ENCODE measurements around the gene EPHB6. TPM values are rescaled to one million over a fixed set of nuclear protein-coding genes. Genes with fewer than 3 reads are reported as not detected.
A peak's percentile ranks its signal among the peaks of the same experiment; 100 is the strongest.

Gene EPHB6
- total RNA-seq, 2 experiments from 2014 or later = 28.6 to 29.1 TPM

GRCh38 chr7:142813226-142813625, 41.6 kb upstream of the EPHB6 start:
- Mint-ChIP-seq H3K9me3 (no peaks in the 10 kb centered on the region), H3K27me3 (peaks cover 3% of the 10 kb centered on the region), H3K36me3 (ENCODE audit: low read depth) (no peaks in the 10 kb centered on the region), H3K27ac (peak overlapping the region; percentile 88), H3K4me3 (peak overlapping the region; percentile 65), H3K4me1 (peaks cover 69% of the 10 kb centered on the region)
- ChIA-PET CTCF (interaction anchor here (0.6 to 12.5 kb wide), 11 partner anchors 8 to 493 kb away, joined by 3 to 176 read pairs (median 4); no protein-coding TSS in a partner anchor), POLR2A (interaction anchor here (1.0 to 7.6 kb wide), 3 partner anchors 15 to 25 kb away, joined by 3 to 103 read pairs (median 6); no protein-coding TSS in a partner anchor)
- DNase-seq = no peak

GRCh38 chr7:142813699-142814098, 41.2 kb upstream of the EPHB6 start:
- CTCF ChIA-PET = interaction anchor here (0.8 to 12.5 kb wide), 10 partner anchors 8 to 494 kb away, joined by 3 to 176 read pairs (median 4); no protein-coding TSS in a partner anchor
- Mint-ChIP-seq H3K36me3 (ENCODE audit: low read depth) (peaks cover 2% of the 10 kb centered on the region), H3K4me1 (peaks cover 69% of the 10 kb centered on the region), H3K27me3 (peaks cover 3% of the 10 kb centered on the region), H3K4me3 (peak overlapping the region; percentile 65), H3K9me3 (no peaks in the 10 kb centered on the region), H3K27ac (peak overlapping the region; percentile 88)
- POLR2A ChIA-PET = interaction anchor here (7.6 kb wide), 1 partner anchor 25 kb away, joined by 103 read pairs; no protein-coding TSS in a partner anchor
- no peak for DNase-seq

GRCh38 chr7:142814451-142814850, 40.4 kb upstream of the EPHB6 start:
- H3K4me3 Mint-ChIP-seq = no peak overlapping the region
- H3K4me1 Mint-ChIP-seq = peaks cover 70% of the 10 kb centered on the region
- no peak for DNase-seq
- H3K27ac Mint-ChIP-seq = peak overlapping the region; percentile 16
- H3K27me3 Mint-ChIP-seq = peaks cover 6% of the 10 kb centered on the region
- peaks cover 2% of the 10 kb centered on the region for H3K36me3 Mint-ChIP-seq (ENCODE audit: low read depth)
- CTCF ChIA-PET = interaction anchor here (1.4 to 12.5 kb wide), 4 partner anchors 16 to 494 kb away, joined by 5 to 176 read pairs (median 54); no protein-coding TSS in a partner anchor
- no peaks in the 10 kb centered on the region for H3K9me3 Mint-ChIP-seq
- POLR2A ChIA-PET = no interaction called here

- CTCF ChIA-PET = interaction anchor here (12.5 kb wide), 1 partner anchor 27 kb away, joined by 176 read pairs; no protein-coding TSS in a partner anchor
- no peak for DNase-seq
- Mint-ChIP-seq H3K27ac (peak overlapping the region; percentile 67), H3K27me3 (peaks cover 6% of the 10 kb centered on the region), H3K9me3 (no peaks in the 10 kb centered on the region), H3K36me3 (ENCODE audit: low read depth) (peaks cover 2% of the 10 kb centered on the region), H3K4me3 (no peak overlapping the region), H3K4me1 (peaks cover 63% of the 10 kb centered on the region)
- POLR2A ChIA-PET = no interaction called here
Observed at GRCh38 chr7:142815134-142815533, 39.7 kb upstream of the EPHB6 start.

- Mint-ChIP-seq H3K27me3 (peaks cover 26% of the 10 kb centered on the region), H3K9me3 (peaks cover 7% of the 10 kb centered on the region), H3K4me1 (peaks cover 40% of the 10 kb centered on the region), H3K4me3 (no peak overlapping the region), H3K36me3 (ENCODE audit: low read depth) (peaks cover 2% of the 10 kb centered on the region), H3K27ac (no peak overlapping the region)
- no peak for DNase-seq
- ChIA-PET CTCF (interaction anchor here (1.4 to 2.5 kb wide), 4 partner anchors 9 to 49 kb away, joined by 3 to 9 read pairs (median 4); no protein-coding TSS in a partner anchor), POLR2A (no interaction called here)
Observed at GRCh38 chr7:142817506-142817905, 37.4 kb upstream of the EPHB6 start.

- CTCF ChIA-PET = interaction anchor here (1.0 to 2.5 kb wide), 2 partner anchors 11 to 19 kb away, joined by 4 to 9 read pairs; no protein-coding TSS in a partner anchor
- peaks cover 4% of the 10 kb centered on the region for H3K36me3 Mint-ChIP-seq (ENCODE audit: low read depth)
Observed at GRCh38 chr7:142819530-142819929, 35.3 kb upstream of the EPHB6 start.

GRCh38 chr7:142822714-142823113, 32.2 kb upstream of the EPHB6 start:
- Mint-ChIP-seq H3K9me3 (peaks cover 17% of the 10 kb centered on the region), H3K4me3 (no peak overlapping the region), H3K27me3 (peaks cover 37% of the 10 kb centered on the region), H3K36me3 (ENCODE audit: low read depth) (peaks cover 8% of the 10 kb centered on the region), H3K4me1 (peaks cover 14% of the 10 kb centered on the region), H3K27ac (no peak overlapping the region)
- ChIA-PET POLR2A (no interaction called here), CTCF (interaction anchor here (1.7 kb wide), 1 partner anchor 11 kb away, joined by 9 read pairs; no protein-coding TSS in a partner anchor)
- no peak for DNase-seq

More at GRCh38 chr7:142819530-142819929, 35.3 kb upstream of the EPHB6 start:
- peaks cover 21% of the 10 kb centered on the region for H3K4me1 Mint-ChIP-seq
- H3K4me3 Mint-ChIP-seq = no peak overlapping the region
- peaks cover 11% of the 10 kb centered on the region for H3K9me3 Mint-ChIP-seq
- H3K27ac Mint-ChIP-seq = no peak overlapping the region
- DNase-seq = no peak
- peaks cover 35% of the 10 kb centered on the region for H3K27me3 Mint-ChIP-seq
- POLR2A ChIA-PET = no interaction called here

GRCh38 chr7:142827951-142828500, 26.9 kb upstream of the EPHB6 start:
- Mint-ChIP-seq H3K27me3 (peaks cover 21% of the 10 kb centered on the region), H3K27ac (no peak overlapping the region), H3K9me3 (peaks cover 10% of the 10 kb centered on the region), H3K4me3 (no peak overlapping the region), H3K4me1 (no peaks in the 10 kb centered on the region), H3K36me3 (ENCODE audit: low read depth) (peaks cover 6% of the 10 kb centered on the region)
- POLR2A ChIA-PET = no interaction called here
- DNase-seq = no peak
- CTCF ChIA-PET = interaction anchor here (0.6 to 1.7 kb wide), 3 partner anchors 14 to 27 kb away, joined by 3 to 7 read pairs (median 4); no protein-coding TSS in a partner anchor

GRCh38 chr7:142832417-142832816, 22.5 kb upstream of the EPHB6 start:
- ChIA-PET POLR2A (no interaction called here), CTCF (interaction anchor here (0.7 to 1.1 kb wide), 2 partner anchors 14 to 481 kb away, joined by 3 to 4 read pairs; no protein-coding TSS in a partner anchor)
- H3K27ac Mint-ChIP-seq = no peak overlapping the region
- no peaks in the 10 kb centered on the region for H3K36me3 Mint-ChIP-seq (ENCODE audit: low read depth)
- DNase-seq = no peak
- peaks cover 16% of the 10 kb centered on the region for H3K4me1 Mint-ChIP-seq
- H3K4me3 Mint-ChIP-seq = no peak overlapping the region
- H3K9me3 Mint-ChIP-seq = no peaks in the 10 kb centered on the region
- H3K27me3 Mint-ChIP-seq = peaks cover 8% of the 10 kb centered on the region

GRCh38 chr7:142833174-142834048, 21.5 kb upstream of the EPHB6 start:
- Mint-ChIP-seq H3K9me3 (no peaks in the 10 kb centered on the region), H3K27ac (no peak overlapping the region), H3K36me3 (ENCODE audit: low read depth) (no peaks in the 10 kb centered on the region), H3K27me3 (peaks cover 5% of the 10 kb centered on the region), H3K4me3 (no peak overlapping the region), H3K4me1 (peaks cover 16% of the 10 kb centered on the region)
- DNase-seq = no peak
- POLR2A ChIA-PET = no interaction called here
- CTCF ChIA-PET = no interaction called here

- DNase-seq = no peak
- no peak overlapping the region for H3K4me3 Mint-ChIP-seq
- H3K4me1 Mint-ChIP-seq = peaks cover 16% of the 10 kb centered on the region
- ChIA-PET POLR2A (interaction anchor here (1.0 kb wide), 1 partner anchor 30 kb away, joined by 5 read pairs; no protein-coding TSS in a partner anchor), CTCF (interaction anchor here (0.9 to 1.5 kb wide), 2 partner anchors 17 to 320 kb away, joined by 3 to 6 read pairs; no protein-coding TSS in a partner anchor)
- H3K9me3 Mint-ChIP-seq = no peaks in the 10 kb centered on the region
- H3K27me3 Mint-ChIP-seq = no peaks in the 10 kb centered on the region
- no peak overlapping the region for H3K27ac Mint-ChIP-seq
- no peaks in the 10 kb centered on the region for H3K36me3 Mint-ChIP-seq (ENCODE audit: low read depth)
Observed at GRCh38 chr7:142835487-142835886, 19.4 kb upstream of the EPHB6 start.

- Mint-ChIP-seq H3K27me3 (no peaks in the 10 kb centered on the region), H3K4me1 (peaks cover 16% of the 10 kb centered on the region), H3K36me3 (ENCODE audit: low read depth) (no peaks in the 10 kb centered on the region), H3K9me3 (no peaks in the 10 kb centered on the region), H3K4me3 (no peak overlapping the region), H3K27ac (no peak overlapping the region)
- DNase-seq = no peak
- ChIA-PET CTCF (interaction anchor here (1.1 to 1.5 kb wide), 2 partner anchors 9 to 18 kb away, joined by 3 to 6 read pairs; no protein-coding TSS in a partner anchor), POLR2A (no interaction called here)
Observed at GRCh38 chr7:142836426-142836825, 18.4 kb upstream of the EPHB6 start.
